Cerebellar cortex (tissue), 1 donor: ENCODE measurements around the gene GPBP1L1.
A peak's percentile ranks its signal among the peaks of the same experiment; 100 is the strongest.
"Not testable (repeated sequence)": the region's sequence is repeated elsewhere in the genome, so short reads cannot be mapped to it uniquely, and the experiment has no call there.

Source experiments
- DNase-seq: peaks from one replicate; pipeline ENCODE4 v3.0.0-alpha.2; 2015; ENCODE audit warnings: low spot score

GPBP1L1 gene

GRCh38 chr1:45679123-45679522 lies 7.2 kb downstream of the GPBP1L1 start:
- DNase-seq = no peak

- no peak for DNase-seq
Observed at GRCh38 chr1:45678489-45678888, 7.8 kb downstream of the GPBP1L1 start.

GRCh38 chr1:45677751-45678245 lies 8.5 kb downstream of the GPBP1L1 start:
- no peak for DNase-seq

- DNase-seq = not testable (repeated sequence)
Observed at GRCh38 chr1:45676553-45676952, 9.8 kb downstream of the GPBP1L1 start.

- no peak for DNase-seq
Observed at GRCh38 chr1:45674478-45674877, 11.9 kb downstream of the GPBP1L1 start.

GRCh38 chr1:45673956-45674355 lies 12.4 kb downstream of the GPBP1L1 start:
- no peak for DNase-seq

GRCh38 chr1:45669859-45670655 lies 16.3 kb downstream of the GPBP1L1 start:
- DNase-seq = no peak

- DNase-seq = no peak
Observed at GRCh38 chr1:45669379-45669778, 17.0 kb downstream of the GPBP1L1 start.

- no peak for DNase-seq
Observed at GRCh38 chr1:45668526-45668925, 17.8 kb downstream of the GPBP1L1 start.

GRCh38 chr1:45667321-45668111 lies 18.8 kb downstream of the GPBP1L1 start:
- DNase-seq = no peak

- DNase-seq = no peak
Observed at GRCh38 chr1:45666836-45667235, 19.5 kb downstream of the GPBP1L1 start.

GRCh38 chr1:45660336-45660735 lies 26.0 kb downstream of the GPBP1L1 start:
- DNase-seq = no peak

GRCh38 chr1:45659222-45659621 lies 27.1 kb downstream of the GPBP1L1 start:
- no peak for DNase-seq

GRCh38 chr1:45658171-45658570 lies 28.2 kb downstream of the GPBP1L1 start:
- DNase-seq = no peak

- no peak for DNase-seq
Observed at GRCh38 chr1:45656573-45657226, 29.6 kb downstream of the GPBP1L1 start.

- DNase-seq = peak; percentile 66
Observed at GRCh38 chr1:45654540-45655280, 31.6 kb downstream of the GPBP1L1 start.

GRCh38 chr1:45647248-45648021 lies 38.9 kb downstream of the GPBP1L1 start:
- DNase-seq = no peak

GRCh38 chr1:45644661-45645060 lies 41.7 kb downstream of the GPBP1L1 start:
- DNase-seq = no peak

- peak; percentile 13 for DNase-seq
Observed at GRCh38 chr1:45643978-45644377, 42.4 kb downstream of the GPBP1L1 start.

- DNase-seq = no peak
Observed at GRCh38 chr1:45643321-45643720, 43.0 kb downstream of the GPBP1L1 start.

GRCh38 chr1:45640293-45640692 lies 46.0 kb downstream of the GPBP1L1 start:
- no peak for DNase-seq
